WERI-Rb-1 (cell line): ENCODE data around the gene OR1E2.
"Not testable (repeated sequence)": the region's sequence is repeated elsewhere in the genome, so short reads cannot be mapped to it uniquely, and the experiment has no call there.

ENCODE experiments used
- DNase-seq: peaks from one replicate; pipeline ENCODE4 v3.0.0-alpha.2; 2020
- H3K27ac ChIP-seq: fragments of 250-450 bp; sonication (Bioruptor Pico); 2 replicates; pipeline ENCODE4 v1.5.1; 2020; ENCODE audit warnings: mild to moderate bottlenecking, moderate library complexity
- H3K27me3 ChIP-seq: fragments of 250-450 bp; sonication (Bioruptor Pico); 2 replicates; pipeline ENCODE4 v1.5.1; 2021; ENCODE audit warnings: mild to moderate bottlenecking, low read depth, moderate library complexity; ENCODE audit not compliant: insufficient read depth, severe bottlenecking
- H3K36me3 ChIP-seq: fragments of 250-450 bp; sonication (Bioruptor Pico); 2 replicates; pipeline ENCODE4 v1.5.1; 2020; ENCODE audit warnings: mild to moderate bottlenecking, moderate library complexity
- H3K4me3 ChIP-seq: 2 replicates; pipeline ENCODE4 v1.5.1; 2011; ENCODE audit warnings: low read depth, mild to moderate bottlenecking, control low read depth, low read length
- H3K9me3 ChIP-seq: fragments of 250-450 bp; sonication (Bioruptor Pico); 2 replicates; pipeline ENCODE4 v1.5.1; 2021; ENCODE audit warnings: mild to moderate bottlenecking, moderate library complexity; ENCODE audit not compliant: severe bottlenecking
- TF ChIP-seq, protein P1 (sequence below): IDR thresholded peaks from 2 replicates; pipeline ENCODE4 v1.5.1; 2011; ENCODE audit warnings: low read depth, mild to moderate bottlenecking, control low read depth, inconsistent platforms, low read length

Gene OR1E2

DNA sequence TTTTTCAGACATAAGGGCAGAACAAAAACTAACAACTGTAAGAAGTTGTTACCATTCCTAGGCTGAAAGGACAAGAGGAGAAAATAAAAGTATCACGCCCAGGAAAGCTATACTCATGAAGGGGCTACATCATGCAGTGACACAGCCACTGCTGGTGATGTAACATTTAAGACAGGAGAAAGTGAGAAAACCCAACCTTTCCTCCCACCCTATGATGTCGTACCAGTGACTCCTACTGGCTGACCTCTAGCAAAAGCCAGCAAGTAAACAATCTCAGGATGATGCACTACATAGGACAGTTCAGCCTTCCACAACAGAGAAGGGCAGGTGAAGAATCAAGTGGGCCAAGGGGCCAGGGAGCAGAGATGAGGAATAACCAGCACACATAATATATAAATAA is 14.0 kb upstream of the OR1E2 start:
- Histone ChIP-seq H3K9me3 (no peaks in the 10 kb centered on the region), H3K27me3 (peaks cover 3% of the 10 kb centered on the region), H3K27ac (no peak overlapping the region), H3K36me3 (no peaks in the 10 kb centered on the region), H3K4me3 (no peak overlapping the region)
- TF ChIP-seq, protein P1, sequence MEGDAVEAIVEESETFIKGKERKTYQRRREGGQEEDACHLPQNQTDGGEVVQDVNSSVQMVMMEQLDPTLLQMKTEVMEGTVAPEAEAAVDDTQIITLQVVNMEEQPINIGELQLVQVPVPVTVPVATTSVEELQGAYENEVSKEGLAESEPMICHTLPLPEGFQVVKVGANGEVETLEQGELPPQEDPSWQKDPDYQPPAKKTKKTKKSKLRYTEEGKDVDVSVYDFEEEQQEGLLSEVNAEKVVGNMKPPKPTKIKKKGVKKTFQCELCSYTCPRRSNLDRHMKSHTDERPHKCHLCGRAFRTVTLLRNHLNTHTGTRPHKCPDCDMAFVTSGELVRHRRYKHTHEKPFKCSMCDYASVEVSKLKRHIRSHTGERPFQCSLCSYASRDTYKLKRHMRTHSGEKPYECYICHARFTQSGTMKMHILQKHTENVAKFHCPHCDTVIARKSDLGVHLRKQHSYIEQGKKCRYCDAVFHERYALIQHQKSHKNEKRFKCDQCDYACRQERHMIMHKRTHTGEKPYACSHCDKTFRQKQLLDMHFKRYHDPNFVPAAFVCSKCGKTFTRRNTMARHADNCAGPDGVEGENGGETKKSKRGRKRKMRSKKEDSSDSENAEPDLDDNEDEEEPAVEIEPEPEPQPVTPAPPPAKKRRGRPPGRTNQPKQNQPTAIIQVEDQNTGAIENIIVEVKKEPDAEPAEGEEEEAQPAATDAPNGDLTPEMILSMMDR, result peak; percentile 56
- peak; percentile 15 for DNase-seq

DNA sequence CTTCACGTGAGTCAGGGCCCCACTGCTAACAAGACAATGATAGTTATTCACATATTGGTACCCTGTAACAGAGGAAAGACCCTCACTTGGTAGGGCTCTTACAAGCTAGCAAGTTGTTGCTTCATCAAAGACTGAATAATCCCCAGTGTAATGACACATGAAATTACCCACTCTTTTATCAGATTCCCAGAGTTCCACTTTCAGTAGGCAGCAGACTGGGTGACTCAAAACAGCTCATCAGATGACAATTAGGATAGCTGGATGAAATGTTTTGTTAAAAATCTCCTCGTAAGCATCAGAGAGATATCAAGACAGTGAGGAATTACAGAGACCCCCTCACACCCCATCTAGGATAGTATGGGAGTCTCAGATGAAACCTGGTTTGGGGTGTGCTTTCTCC is 6.8 kb upstream of the OR1E2 start:
- Histone ChIP-seq H3K4me3 (no peak overlapping the region), H3K9me3 (no peaks in the 10 kb centered on the region), H3K27ac (no peak overlapping the region), H3K36me3 (no peaks in the 10 kb centered on the region), H3K27me3 (peaks cover 3% of the 10 kb centered on the region)
- no peak for DNase-seq
- TF ChIP-seq, protein P1, result no peak

DNA sequence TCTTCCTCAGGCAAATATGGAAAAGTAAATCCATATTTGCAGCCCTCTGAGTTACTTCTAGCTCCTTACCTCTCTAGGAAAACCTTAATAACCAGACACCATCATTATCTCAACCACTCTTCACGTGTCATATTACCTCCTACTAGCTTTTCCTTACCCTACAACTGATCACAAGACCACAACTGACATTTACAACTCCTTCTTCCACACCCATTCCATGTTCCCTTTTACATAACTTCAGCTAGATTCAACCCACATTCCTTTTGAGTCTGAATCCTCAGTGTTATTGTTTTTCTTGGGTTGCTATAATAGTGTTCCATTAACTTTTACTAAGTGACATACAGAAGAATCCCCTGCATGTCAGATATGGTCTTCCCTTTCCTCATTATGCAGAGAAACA is 4.7 kb upstream of the OR1E2 start:
- Histone ChIP-seq H3K9me3 (no peaks in the 10 kb centered on the region), H3K4me3 (no peak overlapping the region), H3K27me3 (no peaks in the 10 kb centered on the region), H3K36me3 (no peaks in the 10 kb centered on the region), H3K27ac (no peak overlapping the region)
- DNase-seq, result no peak
- TF ChIP-seq, protein P1, result no peak

DNA sequence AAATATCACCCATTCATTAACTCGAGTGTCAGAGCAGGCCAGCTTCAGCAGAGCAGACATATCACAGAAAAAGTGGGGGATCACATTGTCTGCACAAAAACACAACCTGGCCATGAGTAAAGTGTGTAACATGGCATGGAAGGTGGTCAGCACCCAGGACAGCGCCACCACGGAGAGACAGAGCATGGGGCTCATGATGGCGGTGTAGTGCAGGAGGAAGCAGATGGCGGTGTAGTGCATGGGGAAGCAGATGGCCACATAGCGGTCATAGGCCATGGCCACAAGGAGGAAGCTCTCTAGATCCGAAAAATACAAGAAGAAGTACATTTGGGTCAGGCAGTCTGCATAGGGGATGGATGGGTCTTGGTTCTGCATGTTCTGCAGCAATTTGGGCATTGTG is 426 bp downstream of the OR1E2 start:
- H3K4me3 ChIP-seq, H3K36me3 ChIP-seq, H3K9me3 ChIP-seq, H3K27me3 ChIP-seq, H3K27ac ChIP-seq, DNase-seq: not testable (repeated sequence)

GRCh38 chr17:3418222-3418621 is 15.4 kb downstream of the OR1E2 start:
- DNase-seq, result no peak
- Histone ChIP-seq H3K4me3 (no peak overlapping the region), H3K9me3 (peaks cover 3% of the 10 kb centered on the region), H3K27me3 (peaks cover 51% of the 10 kb centered on the region), H3K36me3 (no peaks in the 10 kb centered on the region), H3K27ac (no peak overlapping the region)
- TF ChIP-seq, protein P1, result no peak

DNA sequence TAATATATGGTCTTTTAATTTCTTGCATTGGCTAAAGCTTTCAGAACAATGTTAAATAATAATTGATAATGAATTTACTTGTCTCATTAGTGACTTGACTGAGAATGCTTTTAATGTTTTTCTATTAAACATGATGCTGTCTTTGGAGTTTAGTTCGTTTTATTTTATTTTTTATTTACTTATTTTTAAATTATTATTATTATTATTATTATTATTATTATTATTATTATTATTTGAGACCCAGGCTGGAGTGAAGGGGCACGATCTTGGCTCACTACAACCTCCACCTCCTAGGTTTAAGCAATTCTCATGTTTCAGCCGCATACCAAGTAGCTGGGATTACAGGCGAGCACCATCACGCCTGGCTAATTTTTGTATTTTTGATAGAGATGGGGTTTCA is 18.0 kb downstream of the OR1E2 start:
- H3K36me3 ChIP-seq, result no peaks in the 10 kb centered on the region
- TF ChIP-seq, protein P1, result no peak
- peaks cover 54% of the 10 kb centered on the region for H3K27me3 ChIP-seq
- H3K9me3 ChIP-seq, result peaks cover 3% of the 10 kb centered on the region
- no peak overlapping the region for H3K27ac ChIP-seq
- DNase-seq, result no peak
- H3K4me3 ChIP-seq, result no peak overlapping the region

- not testable (repeated sequence) for H3K4me3 ChIP-seq, H3K36me3 ChIP-seq, DNase-seq, H3K27ac ChIP-seq
- H3K27me3 ChIP-seq, result peaks cover 43% of the 10 kb centered on the region
- peaks cover 11% of the 10 kb centered on the region for H3K9me3 ChIP-seq
Measured at GRCh38 chr17:3412216-3412615, 21.4 kb downstream of the OR1E2 start.
